Esophagus squamous epithelium (tissue), 4 donors: ENCODE measurements around the gene UGT1A6.

ENCODE experiments used
- CTCF ChIP-seq, 6 experiments: fragments of 450-650 bp in 4 of 6; fragments of 200-600 bp in 2 of 6; sonication (generic) in 2 of 6; IDR thresholded peaks; one replicate each; pipeline ENCODE4 v1.5.1; 2016 to 2019; ENCODE audit warnings: antibody characterized with exemption in 6 of 6, mild to moderate bottlenecking in 4 of 6, moderate library complexity in 4 of 6
- POLR2A ChIP-seq, 4 donors: fragments of 450-650 bp; IDR thresholded peaks; one replicate each; pipeline ENCODE4 v1.6.1; 2017; ENCODE audit warnings: antibody characterized with exemption in 4 of 4, mild to moderate bottlenecking in 4 of 4, moderate library complexity in 3 of 4

- TF ChIP-seq CTCF (IDR thresholded peaks at IDR 0.05) (no peak), POLR2A (IDR thresholded peaks at IDR 0.05) (no peak)
Observed at GRCh38 chr2:233796254-233796653, 103.6 kb downstream of the UGT1A6 start.
